ENCODE results near the gene VANGL1. TPM values are rescaled to one million over a fixed set of nuclear protein-coding genes. Genes with fewer than 3 reads are reported as not detected.

VANGL1 gene
- total RNA-seq, 1 donor from 2014 or later, result 8.5 TPM

DNA sequence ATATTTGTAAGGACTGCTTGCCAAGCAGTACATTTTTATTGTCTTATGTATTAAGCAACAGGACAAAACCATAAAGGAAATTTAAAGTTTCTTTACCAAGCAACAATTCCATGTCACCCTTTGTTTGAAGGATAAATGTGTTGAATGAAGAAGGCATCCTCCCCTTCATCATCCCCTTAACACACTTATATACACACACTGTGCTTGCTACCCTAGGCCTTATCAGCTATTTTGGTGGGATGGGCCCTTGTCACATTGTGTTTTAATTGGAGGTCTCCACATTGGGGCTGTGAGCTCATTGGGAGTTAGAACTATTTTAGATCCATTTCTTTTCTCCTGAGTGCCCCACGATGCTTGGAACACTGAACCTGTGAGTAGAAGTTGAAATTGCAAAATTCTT is 1.9 kb downstream of the VANGL1 start:
- H3K4me1 Mint-ChIP-seq, result peaks cover 8% of the 10 kb centered on the region
- H3K79me2 ChIP-seq (ENCODE audit: low read depth), result peaks cover 35% of the 10 kb centered on the region
- peak overlapping the region; percentile 75 for H3K4me3 ChIP-seq
- no peak overlapping the region for H2AFZ ChIP-seq (replicated peaks)
- no peaks in the 10 kb centered on the region for H3K9me3 ChIP-seq (ENCODE audit: low read depth)
- peaks cover 11% of the 10 kb centered on the region for H3K27me3 Mint-ChIP-seq (ENCODE audit: insufficient read depth, low read depth)
- H4K20me1 ChIP-seq (ENCODE audit: low read depth), result peaks cover 22% of the 10 kb centered on the region
- no peak for DNase-seq (ENCODE audit: low spot score)
- no peaks in the 10 kb centered on the region for H3F3A ChIP-seq (ENCODE audit: low read depth)
- H3K9me3 Mint-ChIP-seq, result peaks cover 16% of the 10 kb centered on the region
- TF ChIP-seq EZH2 (IDR thresholded peaks at IDR 0.05) (no peak), EZH2phosphoT487 (IDR thresholded peaks at IDR 0.05) (no peak)
- TF ChIP-seq, protein P1, sequence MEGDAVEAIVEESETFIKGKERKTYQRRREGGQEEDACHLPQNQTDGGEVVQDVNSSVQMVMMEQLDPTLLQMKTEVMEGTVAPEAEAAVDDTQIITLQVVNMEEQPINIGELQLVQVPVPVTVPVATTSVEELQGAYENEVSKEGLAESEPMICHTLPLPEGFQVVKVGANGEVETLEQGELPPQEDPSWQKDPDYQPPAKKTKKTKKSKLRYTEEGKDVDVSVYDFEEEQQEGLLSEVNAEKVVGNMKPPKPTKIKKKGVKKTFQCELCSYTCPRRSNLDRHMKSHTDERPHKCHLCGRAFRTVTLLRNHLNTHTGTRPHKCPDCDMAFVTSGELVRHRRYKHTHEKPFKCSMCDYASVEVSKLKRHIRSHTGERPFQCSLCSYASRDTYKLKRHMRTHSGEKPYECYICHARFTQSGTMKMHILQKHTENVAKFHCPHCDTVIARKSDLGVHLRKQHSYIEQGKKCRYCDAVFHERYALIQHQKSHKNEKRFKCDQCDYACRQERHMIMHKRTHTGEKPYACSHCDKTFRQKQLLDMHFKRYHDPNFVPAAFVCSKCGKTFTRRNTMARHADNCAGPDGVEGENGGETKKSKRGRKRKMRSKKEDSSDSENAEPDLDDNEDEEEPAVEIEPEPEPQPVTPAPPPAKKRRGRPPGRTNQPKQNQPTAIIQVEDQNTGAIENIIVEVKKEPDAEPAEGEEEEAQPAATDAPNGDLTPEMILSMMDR (IDR thresholded peaks at IDR 0.05), result no peak
- H3K36me3 Mint-ChIP-seq, result peaks cover 4% of the 10 kb centered on the region
- peaks cover 11% of the 10 kb centered on the region for H3K4me1 ChIP-seq
- H3K4me2 ChIP-seq, result peak overlapping the region; percentile 89
- no peak overlapping the region for H3K27ac ChIP-seq
- no peak overlapping the region for H3K9ac ChIP-seq
- no peak overlapping the region for H3K27ac Mint-ChIP-seq
- H3K27me3 ChIP-seq, result peaks cover 23% of the 10 kb centered on the region
- H3K4me3 Mint-ChIP-seq, result peak overlapping the region; percentile 96
- H3K36me3 ChIP-seq, result no peaks in the 10 kb centered on the region

DNA sequence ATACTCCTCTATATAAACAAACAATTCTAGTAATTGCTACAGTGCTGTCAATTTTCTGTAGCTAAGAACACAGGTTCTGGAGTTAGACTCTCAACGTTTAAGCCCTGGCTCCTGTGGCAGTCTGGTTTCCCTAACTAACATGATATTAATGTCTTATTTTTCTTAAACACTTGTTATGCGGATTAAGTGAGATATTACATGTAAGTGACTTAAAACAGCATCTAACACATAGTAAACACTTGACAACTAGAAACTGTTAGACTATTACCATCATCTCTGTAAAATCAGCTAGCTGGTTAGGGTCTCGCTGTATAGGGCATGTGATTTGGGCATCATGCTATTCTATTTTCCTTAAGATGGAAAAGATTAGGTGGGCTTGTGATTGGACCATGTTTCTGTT is 2.3 kb downstream of the VANGL1 start:
- Histone ChIP-seq H3K36me3 (no peaks in the 10 kb centered on the region), H3K27me3 (peaks cover 26% of the 10 kb centered on the region), H3K4me2 (no peak overlapping the region), H3K79me2 (ENCODE audit: low read depth) (peaks cover 35% of the 10 kb centered on the region), H3F3A (ENCODE audit: low read depth) (no peaks in the 10 kb centered on the region), H3K4me1 (peaks cover 16% of the 10 kb centered on the region), H3K4me3 (no peak overlapping the region), H3K27ac (no peak overlapping the region), H3K9ac (no peak overlapping the region), H3K9me3 (ENCODE audit: low read depth) (no peaks in the 10 kb centered on the region), H4K20me1 (ENCODE audit: low read depth) (peaks cover 26% of the 10 kb centered on the region), H2AFZ (replicated peaks) (no peak overlapping the region)
- H3K36me3 Mint-ChIP-seq, result peaks cover 4% of the 10 kb centered on the region
- no peak overlapping the region for H3K4me3 Mint-ChIP-seq
- H3K4me1 Mint-ChIP-seq, result peaks cover 8% of the 10 kb centered on the region
- no peak overlapping the region for H3K27ac Mint-ChIP-seq
- TF ChIP-seq EZH2phosphoT487 (IDR thresholded peaks at IDR 0.05) (no peak), EZH2 (IDR thresholded peaks at IDR 0.05) (no peak)
- TF ChIP-seq, protein P1 (IDR thresholded peaks at IDR 0.05), result no peak
- H3K9me3 Mint-ChIP-seq, result peaks cover 16% of the 10 kb centered on the region
- peaks cover 11% of the 10 kb centered on the region for H3K27me3 Mint-ChIP-seq (ENCODE audit: insufficient read depth, low read depth)
- no peak for DNase-seq (ENCODE audit: low spot score)

DNA sequence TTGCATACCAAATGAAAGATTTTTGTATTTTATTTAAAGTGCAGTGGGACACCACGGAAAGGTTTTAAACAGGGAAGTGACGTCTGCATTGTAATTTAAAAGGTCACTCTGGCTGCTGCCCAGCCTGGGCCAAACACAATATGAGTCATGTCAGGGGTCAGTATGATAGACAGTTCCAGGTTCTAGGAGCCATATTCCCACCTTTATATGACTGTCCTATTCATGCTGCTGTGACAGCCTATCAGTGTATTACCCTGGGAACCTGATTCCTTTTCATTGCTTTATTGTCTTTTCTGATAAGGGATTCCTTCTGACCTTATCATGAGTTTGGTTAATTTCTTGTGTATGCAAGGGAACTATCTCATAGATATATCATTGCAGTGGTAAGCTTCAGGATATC is 5.3 kb downstream of the VANGL1 start:
- peaks cover 10% of the 10 kb centered on the region for H3K4me1 Mint-ChIP-seq
- no peaks in the 10 kb centered on the region for H3K9me3 ChIP-seq (ENCODE audit: low read depth)

More for the DNA sequence above, 5.3 kb downstream of the VANGL1 start:
- DNase-seq (ENCODE audit: low spot score), result no peak
- Histone ChIP-seq H3K4me2 (no peak overlapping the region), H3F3A (ENCODE audit: low read depth) (peaks cover 11% of the 10 kb centered on the region), H3K4me3 (no peak overlapping the region), H2AFZ (replicated peaks) (no peak overlapping the region), H3K27me3 (peaks cover 14% of the 10 kb centered on the region), H3K27ac (no peak overlapping the region), H3K36me3 (no peaks in the 10 kb centered on the region), H3K4me1 (peaks cover 38% of the 10 kb centered on the region), H3K79me2 (ENCODE audit: low read depth) (peaks cover 41% of the 10 kb centered on the region), H4K20me1 (ENCODE audit: low read depth) (peaks cover 49% of the 10 kb centered on the region), H3K9ac (no peak overlapping the region)
- TF ChIP-seq EZH2phosphoT487 (IDR thresholded peaks at IDR 0.05), result no peak
- TF ChIP-seq, protein P1 (IDR thresholded peaks at IDR 0.05), result no peak
- TF ChIP-seq EZH2 (IDR thresholded peaks at IDR 0.05), result no peak
- no peaks in the 10 kb centered on the region for H3K9me3 Mint-ChIP-seq
- peaks cover 5% of the 10 kb centered on the region for H3K27me3 Mint-ChIP-seq (ENCODE audit: insufficient read depth, low read depth)
- H3K4me3 Mint-ChIP-seq, result no peak overlapping the region
- peaks cover 2% of the 10 kb centered on the region for H3K36me3 Mint-ChIP-seq
- no peak overlapping the region for H3K27ac Mint-ChIP-seq

Data from neural progenitor cell (in vitro differentiated cells).